Heart left ventricle (tissue), 16 donors: ENCODE measurements around the gene NELFCD. TPM values are rescaled to one million over a fixed set of nuclear protein-coding genes. Genes with fewer than 3 reads are reported as not detected.

Experiments used
- ATAC-seq, 4 donors: fragments of 200-7000 bp; cut with Tn5 transposase; one replicate each; pipeline ENCODE4 v1.9.1; 2020 to 2022; ENCODE audit warnings: moderate library complexity in 4 of 4, mild to moderate bottlenecking in 3 of 4, moderate number of reproducible peaks in 1 of 4
- DNase-seq, 5 donors: peaks; one replicate each; pipeline ENCODE4 v3.0.0-alpha.2; 2020
- H3K27ac ChIP-seq, 12 donors: fragments of 200-600 bp; sonication (generic) in 4 of 12; one replicate each; pipeline versions ENCODE4 v1.5.0 to v1.8.0; 2016 to 2022; ENCODE audit warnings: mild to moderate bottlenecking in 2 of 12
- H3K27me3 ChIP-seq, 9 donors: fragments of 200-600 bp; sonication (generic) in 2 of 9; one replicate each; pipeline versions ENCODE4 v1.5.1 to v1.8.0; 2016 to 2022; ENCODE audit warnings: mild to moderate bottlenecking in 3 of 9
- H3K36me3 ChIP-seq, 9 donors: fragments of 200-600 bp; sonication (generic) in 2 of 9; one replicate each; pipeline versions ENCODE4 v1.5.0 to v1.8.0; 2018 to 2022; ENCODE audit warnings: mild to moderate bottlenecking in 2 of 9
- H3K4me1 ChIP-seq, 12 donors: fragments of 200-600 bp; sonication (generic) in 4 of 12; one replicate each; pipeline versions ENCODE4 v1.5.0 to v1.8.0; 2016 to 2022; ENCODE audit warnings: mild to moderate bottlenecking in 3 of 12
- H3K4me3 ChIP-seq, 12 donors: fragments of 200-600 bp; sonication (generic) in 4 of 12; one replicate each; pipeline versions ENCODE4 v1.5.0 to v1.8.0; 2017 to 2022; ENCODE audit warnings: mild to moderate bottlenecking in 9 of 12, moderate library complexity in 4 of 12
- H3K9me3 ChIP-seq, 12 donors: fragments of 200-600 bp; sonication (generic) in 4 of 12; one replicate each; pipeline versions ENCODE4 v1.5.0 to v1.8.0; 2016 to 2022; ENCODE audit warnings: mild to moderate bottlenecking in 1 of 12
- POLR2A ChIP-seq, 2 donors: fragments of 450-650 bp; IDR thresholded peaks; one replicate each; pipeline ENCODE4 v1.6.1; 2017; ENCODE audit warnings: antibody characterized with exemption in 2 of 2, mild to moderate bottlenecking in 2 of 2, moderate library complexity in 2 of 2
- WGBS, 4 donors: extraction: QIAGEN DNeasy Blood & Tissue Kit in 2 of 4; methylation state at CpG; one replicate each; pipeline versions ENCODE4 v1.1.5 to v1.1.7; 2013 to 2018; 5-methylcytosine and 5-hydroxymethylcytosine counted together
- intact Hi-C, 10 donors: fragments of 100-400 bp; cut with DNase I; formaldehyde crosslinking; loops; one replicate each; pipeline versions ENCODE4 v1.11.1 to v1.14.2; 2022
- polyA plus RNA-seq, 2 donors: library from polyadenylated mRNA; stranded (reverse); fragments of 200-250 nt; gene quantifications; one replicate each; pipeline ENCODE4 v1.2.3, GENCODE V29; 2013
- total RNA-seq, 9 donors: library from RNA; depleted of rRNA in 2 of 9; stranded (reverse); fragments of >200 nt in 2 of 9; fragmentation: NEBNext Ultra II Directional in 3 of 9; extraction: Animal tissue kit (Norgen Biotek cat#: 25700) in 3 of 9; gene quantifications; one replicate each; pipeline versions ENCODE4 v1.1.0 to v1.2.4, GENCODE V29; 2016 to 2023
- TF ChIP-seq, protein P1 (sequence below), 12 donors: fragments of 200-600 bp; sonication (generic) in 4 of 12; IDR thresholded peaks; one replicate each; pipeline versions ENCODE4 v1.5.0 to v1.8.0; 2018 to 2022; ENCODE audit warnings: antibody characterized with exemption in 12 of 12, mild to moderate bottlenecking in 5 of 12
- donor health status: ischemic (EF 13 %, LVEDD 7.1; RV severe dilation, severe dysfunction).
- donor health status: healthy with polysubstance abuse.
- donor health status: DM: no; HTN: yes; CAD: no.
- donor health status: DM: no; HTN: no; CAD: no.
- donor health status: ischemic (EF 25% LVEDD 6.9; RV normal size, moderate dysfunction).
- donor health status: ischemic (EF 25% LVEDD 5.7; RV mildly dilated, moderate dysfunction).
- donor health status: healthy.
- donor health status: DM: yes; HTN: yes; CAD: no.
- donor health status: ischemic (EF 35%, LVEDD 5.7; RV mildly dilated, moderate dysfunction).
- donor health status: nonischemic (EF 11% LVEDD 7.7; RV severe dilation, severe dysfunction).
- donor health status: DM: yes; HTN: yes; CAD: no.
- donor health status: PGD.
- donor health status: ischemic (EF 29% LVEDD 5.4; RV normal size, mild dysfunction).
- donor health status: nonischemic (EF 23%, LVEDD 6.1; RV moderate dilation, normal function).

The NELFCD gene
- total and polyA plus RNA-seq, 11 donors, result 21.7 to 43.8 (median 26.5) TPM

DNA sequence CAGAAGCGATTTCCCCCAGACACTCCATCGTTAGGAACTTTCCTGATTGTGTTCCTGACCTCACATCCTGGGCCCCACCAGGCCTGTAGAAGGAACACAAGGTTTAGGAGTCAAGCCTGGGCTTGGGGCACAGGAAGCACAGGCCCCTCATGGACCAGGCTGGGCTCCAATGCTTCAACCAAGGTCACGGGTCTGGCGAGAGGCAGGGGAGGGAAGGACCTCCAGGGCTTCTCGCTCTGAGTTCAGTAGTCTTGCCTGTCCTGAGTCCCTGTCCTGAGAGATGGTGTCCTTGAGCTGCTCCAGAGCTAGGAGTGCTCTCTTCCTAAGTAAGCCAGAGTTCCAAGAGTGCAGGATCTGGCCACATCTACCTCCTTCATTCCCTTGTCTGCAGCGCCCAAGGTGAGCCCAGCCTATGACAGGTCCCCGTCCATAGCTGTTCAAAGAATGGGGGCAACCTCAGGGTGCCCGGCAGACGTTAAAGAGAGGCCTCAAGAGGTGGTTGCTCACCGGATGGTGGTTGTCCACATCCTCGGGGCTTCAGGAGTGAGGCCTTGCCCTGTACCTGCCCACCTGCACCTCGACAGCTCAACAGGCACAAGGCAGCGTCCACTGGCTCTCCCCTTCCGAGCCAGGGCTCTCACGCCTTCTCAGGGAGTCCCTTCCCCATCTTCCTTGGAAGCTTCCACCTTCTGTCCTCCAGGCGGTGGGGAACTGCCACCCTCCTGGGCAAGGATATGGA, 36.6 kb downstream of the NELFCD start:
- Histone ChIP-seq H3K36me3 (peaks cover 0 to 15% (median 4%) of the 10 kb centered on the region in 9 donors), H3K4me3 (no peak overlapping the region), H3K27me3 (no peaks in the 10 kb centered on the region), H3K4me1 (peaks cover 0 to 38% (median 14%) of the 10 kb centered on the region in 12 donors), H3K9me3 (no peaks in the 10 kb centered on the region), H3K27ac (peak overlapping the region in 6 of 12 donors; percentile 14 to 52 (median 31))
- TF ChIP-seq POLR2A (IDR thresholded peaks at IDR 0.05), result no peak
- TF ChIP-seq, protein P1, sequence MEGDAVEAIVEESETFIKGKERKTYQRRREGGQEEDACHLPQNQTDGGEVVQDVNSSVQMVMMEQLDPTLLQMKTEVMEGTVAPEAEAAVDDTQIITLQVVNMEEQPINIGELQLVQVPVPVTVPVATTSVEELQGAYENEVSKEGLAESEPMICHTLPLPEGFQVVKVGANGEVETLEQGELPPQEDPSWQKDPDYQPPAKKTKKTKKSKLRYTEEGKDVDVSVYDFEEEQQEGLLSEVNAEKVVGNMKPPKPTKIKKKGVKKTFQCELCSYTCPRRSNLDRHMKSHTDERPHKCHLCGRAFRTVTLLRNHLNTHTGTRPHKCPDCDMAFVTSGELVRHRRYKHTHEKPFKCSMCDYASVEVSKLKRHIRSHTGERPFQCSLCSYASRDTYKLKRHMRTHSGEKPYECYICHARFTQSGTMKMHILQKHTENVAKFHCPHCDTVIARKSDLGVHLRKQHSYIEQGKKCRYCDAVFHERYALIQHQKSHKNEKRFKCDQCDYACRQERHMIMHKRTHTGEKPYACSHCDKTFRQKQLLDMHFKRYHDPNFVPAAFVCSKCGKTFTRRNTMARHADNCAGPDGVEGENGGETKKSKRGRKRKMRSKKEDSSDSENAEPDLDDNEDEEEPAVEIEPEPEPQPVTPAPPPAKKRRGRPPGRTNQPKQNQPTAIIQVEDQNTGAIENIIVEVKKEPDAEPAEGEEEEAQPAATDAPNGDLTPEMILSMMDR (IDR thresholded peaks at IDR 0.05), result no peak
- intact Hi-C loops, result loop anchor here in 1 of 10 donors (2.0 kb wide), 1 partner anchor 13 kb away; no protein-coding TSS in a partner anchor
- ATAC-seq (peak in 1 of 4 donors; percentile 4), DNase-seq (no peak)
- 84 to 89% (median 89%) methylated on average over 16 of the region's 16 CpGs for WGBS, 4 donors

- no peak overlapping the region for H3K4me3 ChIP-seq
- intact Hi-C loops, result no loop called here
- WGBS, 4 donors, result 92 to 96% (median 95%) methylated on average over 10 of the region's 10 CpGs
- H3K27me3 ChIP-seq, result no peaks in the 10 kb centered on the region
- H3K36me3 ChIP-seq, result peaks cover 0 to 26% (median 15%) of the 10 kb centered on the region in 9 donors
- no peaks in the 10 kb centered on the region for H3K9me3 ChIP-seq
- TF ChIP-seq, protein P1 (IDR thresholded peaks at IDR 0.05), result no peak
- TF ChIP-seq POLR2A (IDR thresholded peaks at IDR 0.05), result no peak
- H3K4me1 ChIP-seq, result peaks cover 0 to 38% (median 14%) of the 10 kb centered on the region in 12 donors
- no peak for ATAC-seq
- no peak overlapping the region for H3K27ac ChIP-seq
- DNase-seq, result no peak
Measured at GRCh38 chr20:59018817-59019216, 37.8 kb downstream of the NELFCD start.

- no peak within 1 kb of the TSS for H3K4me3 ChIP-seq
- DNase-seq (no peak), ATAC-seq (no peak)
- H3K4me1 ChIP-seq, result peaks cover 0 to 36% (median 14%) of the 10 kb centered on the region in 12 donors
- peaks cover 0 to 30% (median 19%) of the 10 kb centered on the region in 9 donors for H3K36me3 ChIP-seq
- no peaks in the 10 kb centered on the region for H3K27me3 ChIP-seq
- H3K27ac ChIP-seq, result no peak within 1 kb of the TSS
- no peak for TF ChIP-seq POLR2A (IDR thresholded peaks at IDR 0.05)
- TF ChIP-seq, protein P1 (IDR thresholded peaks at IDR 0.05), result no peak
- H3K9me3 ChIP-seq, result no peaks in the 10 kb centered on the region
- 96 to 98% (median 97%) methylated on average over 5 of the region's 5 CpGs for WGBS, 4 donors
- intact Hi-C loops, result no loop called here
Measured at GRCh38 chr20:59019217-59019616, 38.2 kb downstream of the NELFCD start, which contains the start of gene TUBB1. TUBB1 (plus strand) TSS chr20:59019429; CDS start chr20:59019523, 94 bp downstream.

DNA sequence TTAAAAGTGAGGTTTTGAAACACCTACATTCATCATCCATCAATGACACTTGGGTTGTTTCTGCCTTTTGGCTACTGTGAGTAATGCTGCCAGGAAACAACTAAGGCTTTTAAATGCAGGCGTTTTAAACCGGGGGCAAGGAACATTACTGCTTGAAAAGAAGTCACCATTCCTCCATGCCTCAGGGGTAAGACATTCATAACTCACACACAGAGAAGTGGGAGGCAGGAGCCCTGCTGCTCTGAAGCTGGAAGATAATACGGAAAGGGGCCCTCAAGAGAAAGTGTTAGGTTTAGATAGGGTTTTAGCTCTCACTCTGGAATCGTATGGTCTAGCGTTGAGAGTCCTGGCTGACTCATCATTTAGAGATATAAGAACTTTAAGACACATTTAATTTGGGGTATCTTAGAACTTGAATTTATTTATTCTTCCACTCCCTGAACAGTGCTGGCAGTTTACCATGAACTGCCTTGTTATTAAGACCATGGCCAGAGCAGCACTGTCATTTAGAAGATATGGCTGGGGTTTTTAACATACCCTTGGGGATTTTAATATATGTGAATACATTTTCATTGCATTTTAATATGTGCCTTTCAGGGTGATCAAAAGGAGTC, 40.0 kb downstream of the NELFCD start:
- Histone ChIP-seq H3K9me3 (no peaks in the 10 kb centered on the region), H3K36me3 (peaks cover 0 to 49% (median 37%) of the 10 kb centered on the region in 9 donors), H3K27ac (no peak overlapping the region), H3K27me3 (no peaks in the 10 kb centered on the region), H3K4me1 (peaks cover 0 to 25% (median 12%) of the 10 kb centered on the region in 12 donors), H3K4me3 (no peak overlapping the region)
- intact Hi-C loops, result no loop called here
- TF ChIP-seq POLR2A (IDR thresholded peaks at IDR 0.05), result no peak
- TF ChIP-seq, protein P1 (IDR thresholded peaks at IDR 0.05), result no peak
- 65 to 69% (median 67%) methylated on average over 5 of the region's 5 CpGs for WGBS, 4 donors
- no peak for DNase-seq
- no peak for ATAC-seq
